ENCODE measurements around the gene ATXN10.

Gene ATXN10

GRCh38 chr22:45882881-45883810 is 211.5 kb downstream of the ATXN10 start:
- no peak for DNase-seq

- DNase-seq: no peak
These were observed 212.2 kb downstream of the ATXN10 start for GRCh38 chr22:45883811-45884170.

DNA sequence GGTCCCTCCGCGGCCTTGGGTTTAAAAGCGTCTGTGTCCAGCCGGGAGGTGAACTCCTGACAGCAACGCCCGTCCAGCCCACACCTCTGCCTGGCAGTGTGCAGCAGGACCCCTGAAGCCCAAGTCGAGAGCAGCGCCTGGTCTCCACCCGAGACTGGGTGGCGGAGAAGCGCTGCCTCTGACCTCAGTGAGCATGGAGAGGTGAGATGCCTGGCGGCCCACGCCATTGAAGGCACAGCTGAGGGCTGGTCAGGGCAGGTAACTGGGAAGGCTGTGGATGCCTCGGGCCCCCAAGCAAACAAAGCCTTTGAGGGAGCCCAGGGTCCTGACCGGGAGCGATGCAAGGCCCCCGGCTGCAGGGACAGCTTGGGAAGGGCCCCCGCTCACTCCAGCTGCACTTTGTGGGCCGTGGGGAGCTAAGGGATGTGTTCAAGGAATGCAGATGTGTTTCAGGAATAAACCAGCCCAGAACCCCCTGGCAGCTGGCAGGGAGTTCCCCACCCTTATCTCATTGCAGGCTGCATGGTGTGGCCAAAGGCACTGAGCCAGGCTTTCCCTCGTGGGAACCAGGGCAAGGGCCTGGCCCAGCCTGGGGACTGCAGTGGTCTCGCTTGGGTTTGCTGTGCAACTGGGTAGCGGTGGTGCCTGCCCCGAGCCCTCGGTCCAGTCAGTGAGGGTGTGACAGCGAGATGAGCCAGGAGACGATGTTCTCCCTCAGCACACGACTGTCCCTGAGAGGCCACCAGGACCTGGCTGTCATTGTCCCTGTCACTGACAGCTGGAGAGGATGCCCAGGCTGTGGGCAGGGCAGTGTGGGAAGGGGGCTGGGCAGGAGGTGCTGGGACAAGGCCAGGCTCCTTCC is 212.8 kb downstream of the ATXN10 start:
- DNase-seq: no peak

GRCh38 chr22:45885171-45885840 is 213.7 kb downstream of the ATXN10 start:
- no peak for DNase-seq

- no peak for DNase-seq
These were observed 214.3 kb downstream of the ATXN10 start for GRCh38 chr22:45885941-45886395.

- DNase-seq: no peak
These were observed 214.9 kb downstream of the ATXN10 start for GRCh38 chr22:45886540-45886939.

GRCh38 chr22:45887202-45888131 is 215.8 kb downstream of the ATXN10 start:
- DNase-seq: no peak

GRCh38 chr22:45888221-45889092 is 216.8 kb downstream of the ATXN10 start:
- DNase-seq: no peak

DNA sequence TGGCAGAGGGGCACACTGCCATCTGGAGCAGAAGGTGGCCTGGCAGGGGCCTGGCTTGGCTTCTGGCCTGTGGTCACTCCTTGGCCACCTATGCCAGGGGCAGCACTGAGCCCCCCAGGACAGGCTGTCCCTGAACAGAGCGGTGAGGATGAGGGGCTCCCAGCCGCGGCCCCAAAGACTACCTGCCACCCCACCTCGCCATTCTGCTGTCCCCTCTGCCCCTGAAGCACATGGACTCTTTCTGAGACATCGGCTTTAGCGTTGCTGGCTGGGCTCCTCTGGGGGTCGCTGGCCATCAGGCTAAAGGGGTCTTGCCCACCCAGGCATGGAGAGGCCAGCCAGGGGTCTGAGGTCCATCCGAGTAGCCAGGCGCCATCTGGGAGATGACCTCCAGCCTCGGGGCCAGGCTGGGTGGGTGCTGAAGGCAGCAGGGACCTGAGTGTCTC is 217.5 kb downstream of the ATXN10 start:
- no peak for DNase-seq

- no peak for DNase-seq
These were observed 218.1 kb downstream of the ATXN10 start for GRCh38 chr22:45889539-45890350.

GRCh38 chr22:45890351-45890635 is 218.7 kb downstream of the ATXN10 start:
- DNase-seq: no peak

- no peak for DNase-seq
These were observed 219.4 kb downstream of the ATXN10 start for GRCh38 chr22:45891021-45891421.

- no peak for DNase-seq
These were observed 219.9 kb downstream of the ATXN10 start for GRCh38 chr22:45891471-45891995.

DNA sequence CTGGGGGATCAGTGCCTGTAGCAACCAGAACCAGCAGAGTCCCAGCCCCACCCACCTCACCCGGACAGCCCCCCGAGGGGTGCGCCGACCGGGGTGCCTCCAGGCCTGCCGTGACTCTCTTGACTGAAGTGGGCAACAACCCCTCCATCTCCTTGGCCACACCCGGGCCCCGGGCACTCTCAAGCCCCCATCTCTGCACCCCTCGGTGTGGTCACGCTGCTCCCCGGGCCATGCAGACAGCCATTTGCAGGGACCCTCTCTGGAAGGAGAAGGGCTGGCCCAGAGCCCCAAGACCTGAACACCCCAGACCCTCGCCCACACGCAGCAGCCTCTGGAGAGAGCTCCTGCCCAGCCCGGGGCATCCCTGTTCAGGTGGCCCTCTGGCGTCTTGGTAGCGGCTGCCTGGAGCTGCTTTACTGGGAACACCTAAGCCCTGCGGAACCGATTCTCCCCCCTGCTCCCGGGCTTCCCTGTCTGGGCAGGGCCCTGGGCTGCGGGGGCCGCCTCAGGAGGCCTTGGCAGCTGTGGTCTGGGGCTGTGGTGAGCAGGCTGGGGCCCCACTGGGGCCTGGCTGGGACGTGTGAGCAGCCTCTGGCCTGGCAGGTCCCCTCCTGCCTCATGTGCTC is 220.5 kb downstream of the ATXN10 start:
- no peak for DNase-seq

DNA sequence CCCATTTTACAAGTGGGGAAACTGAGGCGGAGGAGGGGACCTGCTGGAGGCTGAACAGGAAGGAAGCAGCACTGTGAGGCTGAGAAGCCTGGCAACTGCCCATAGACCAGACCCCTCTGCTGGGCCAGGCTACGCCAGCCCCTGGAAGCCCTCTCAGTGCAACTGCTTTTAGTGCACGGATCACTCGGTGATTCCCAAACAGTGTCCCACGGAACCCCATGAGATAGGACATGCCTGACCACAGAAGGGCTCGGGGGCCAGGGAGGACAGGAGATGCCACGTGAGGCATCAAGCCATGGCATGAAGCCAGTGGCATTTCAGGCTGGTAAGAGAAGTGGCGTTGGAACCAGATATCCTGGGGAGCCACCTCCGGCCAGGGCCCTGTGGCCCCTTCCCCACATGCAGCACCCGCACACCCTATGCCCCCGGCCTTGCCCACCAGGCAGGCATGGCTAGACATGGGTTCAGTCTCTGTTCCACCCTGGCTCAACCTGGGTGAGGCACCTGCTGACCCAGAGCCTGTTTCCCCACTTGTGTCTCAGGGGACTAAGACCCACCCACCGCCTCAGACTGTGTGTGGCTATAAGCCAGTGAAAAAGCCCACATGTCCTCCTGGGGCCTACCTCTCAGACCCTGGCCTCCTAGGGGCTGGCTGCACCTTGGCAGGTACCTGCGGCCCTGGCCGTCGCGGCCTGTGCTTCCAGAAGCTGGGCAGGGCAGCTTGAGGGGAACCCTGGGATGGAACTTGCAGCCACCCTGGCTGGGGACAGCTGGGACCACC is 221.2 kb downstream of the ATXN10 start:
- no peak for DNase-seq

DNA sequence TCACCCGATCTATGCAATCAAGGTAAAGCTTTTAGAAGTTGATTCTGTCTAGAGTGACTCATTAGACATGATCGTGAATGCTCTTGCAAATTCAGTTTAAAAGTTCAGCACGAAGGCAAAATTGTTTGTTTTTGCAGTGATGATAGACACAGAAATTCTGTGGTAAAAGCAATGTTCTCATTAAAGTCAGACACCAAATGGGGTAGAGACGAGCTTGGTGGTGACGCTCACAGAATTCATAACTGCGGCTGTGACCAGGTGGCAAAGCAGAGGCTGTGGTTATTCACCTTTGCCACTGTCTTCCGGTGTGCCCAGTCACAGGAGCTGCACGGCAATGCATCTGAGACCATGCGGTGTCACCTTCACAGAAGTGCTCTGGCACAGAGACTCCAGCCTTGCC is 221.9 kb downstream of the ATXN10 start:
- no peak for DNase-seq
